Measurements from ENCODE around the gene PHYHD1.

GRCh38 chr9:128906741-128907140 lies 14.0 kb upstream of the PHYHD1 start:
- TF ChIP-seq FOS (IDR thresholded peaks at IDR 0.05; ENCODE audit: borderline replicate concordance, extremely low read depth, insufficient read length) = no peak
- TF ChIP-seq REST (IDR thresholded peaks at IDR 0.05; ENCODE audit: low read depth, low read length) = no peak
- TF ChIP-seq E2F8 (IDR thresholded peaks at IDR 0.05; ENCODE audit: low read depth, partially characterized antibody) = no peak
- no peak for TF ChIP-seq CTCF (IDR thresholded peaks at IDR 0.05 in 2 of 3, conservative IDR thresholded peaks at IDR 0.05 in 1 of 3; ENCODE audit: control insufficient read depth in 2 of 3, extremely low read depth in 1 of 3, insufficient read depth in 1 of 3, low read depth in 3 of 3, low read length in 3 of 3)
- TF ChIP-seq POLR2A (IDR thresholded peaks at IDR 0.05; ENCODE audit: low read depth, low read length) = no peak
- no peak for TF ChIP-seq LARP7 (IDR thresholded peaks at IDR 0.05)
